ENCODE measurements around the gene TMEM107. TPM values are rescaled to one million over a fixed set of nuclear protein-coding genes. Genes with fewer than 3 reads are reported as not detected.

Gene TMEM107
- total RNA-seq, 1 experiment from 2014 or later, result 17.2 TPM

Small RNA genes within 50 kb of the gene (microRNA-seq; reads per million reads assigned to microRNA genes)
- gene MIR4521 (ENCODE audit: borderline number of aligned reads) (64.6 reads per million, percentile 56 among the genes with 10 or more reads in this experiment), gene MIR6883 (ENCODE audit: borderline number of aligned reads) (not detected)

Other genes starting within 250 kb of the TMEM107 start
- gene KCNAB3, start 246.5 kb downstream of the TMEM107 start, total RNA-seq (2021), result 3.2 to 6.7 TPM (median 6.5 TPM) in 3 replicates
- gene TRAPPC1, start 244.4 kb downstream of the TMEM107 start, total RNA-seq (2021), result 99.7 to 135 TPM (median 125 TPM) in 3 replicates
- 37.0 to 39.7 TPM (median 38.5 TPM) in 3 replicates for gene CNTROB, start 244.2 kb downstream of the TMEM107 start, total RNA-seq (2021)
- 0.87 to 1.9 TPM (median 1.1 TPM) in 3 replicates for gene GUCY2D, start 173.8 kb downstream of the TMEM107 start, total RNA-seq (2021)
- 0.22 to 0.87 TPM (median 0.73 TPM) in 3 replicates for gene ALOX15B, start 137.3 kb downstream of the TMEM107 start, total RNA-seq (2021)
- gene ALOX12B, start 88.7 kb downstream of the TMEM107 start, total RNA-seq (2021), result 0.72 to 1.8 TPM (median 0.82 TPM) in 3 replicates
- 0.48 to 0.81 TPM (median 0.62 TPM) in 3 replicates for gene ALOXE3, start 57.9 kb downstream of the TMEM107 start, total RNA-seq (2021)
- 3.1 to 3.9 TPM (median 3.7 TPM) in 3 replicates for gene HES7, start 52.3 kb downstream of the TMEM107 start, total RNA-seq (2021)
- 30.6 to 46.9 TPM (median 34.0 TPM) in 3 replicates for gene PER1, start 24.0 kb downstream of the TMEM107 start, total RNA-seq (2021)
- 24.1 to 27.4 TPM (median 24.3 TPM) in 3 replicates for gene VAMP2, start 13.4 kb downstream of the TMEM107 start, total RNA-seq (2021)
- gene BORCS6, start 13.8 kb upstream of the TMEM107 start, total RNA-seq (2021), result 5.0 to 5.6 TPM (median 5.1 TPM) in 3 replicates
- gene AURKB, start 34.2 kb upstream of the TMEM107 start, total RNA-seq (2021), result 180 to 215 TPM (median 183 TPM) in 3 replicates
- 36.1 to 42.5 TPM (median 40.4 TPM) in 3 replicates for gene CTC1, start 71.7 kb upstream of the TMEM107 start, total RNA-seq (2021)
- gene PFAS, start 72.9 kb upstream of the TMEM107 start, total RNA-seq (2021), result 229 to 246 TPM (median 229 TPM) in 3 replicates
- gene RANGRF, start 112.3 kb upstream of the TMEM107 start, total RNA-seq (2021), result 32.7 to 36.8 TPM (median 34.6 TPM) in 3 replicates
- 4.5 to 7.6 TPM (median 5.4 TPM) in 3 replicates for gene SLC25A35, start 119.0 kb upstream of the TMEM107 start, total RNA-seq (2021)
- gene ARHGEF15, start 133.9 kb upstream of the TMEM107 start, total RNA-seq (2021), result 1.5 to 2.8 TPM (median 1.8 TPM) in 3 replicates
- gene ODF4, start 163.5 kb upstream of the TMEM107 start, total RNA-seq (2021), result not detected in 3 replicates
- gene RPL26, start 206.8 kb upstream of the TMEM107 start, total RNA-seq (2021), result 1,825 to 2,081 TPM (median 2,046 TPM) in 3 replicates
- gene RNF222, start 221.4 kb upstream of the TMEM107 start, total RNA-seq (2021), result not detected in 3 replicates

All from WTC11 (cell line).